ENCODE measurements around the gene EXOSC2.
A peak's percentile ranks its signal among the peaks of the same experiment; 100 is the strongest.

Gene EXOSC2

DNA sequence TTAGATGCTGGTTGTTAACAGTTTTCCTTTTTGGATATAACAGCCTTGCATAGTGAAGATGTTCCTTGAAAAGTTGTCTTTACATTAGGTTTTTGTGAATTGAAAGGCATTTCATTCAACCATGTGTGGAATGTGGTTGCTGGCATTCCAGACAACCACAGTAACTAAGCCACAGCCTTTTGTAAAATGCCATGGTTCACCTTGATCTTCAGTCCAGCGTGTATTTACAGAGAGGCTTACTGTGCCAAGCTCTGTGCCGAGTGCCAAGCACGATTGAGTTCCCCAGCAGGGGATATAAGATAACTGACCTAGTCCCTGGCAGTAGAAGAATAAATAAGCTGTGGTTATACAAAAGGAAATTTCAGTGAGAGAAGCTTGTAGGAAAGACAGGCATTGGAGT lies 4.9 kb downstream of the EXOSC2 start:
- DNase-seq, result peak; percentile 67

DNA sequence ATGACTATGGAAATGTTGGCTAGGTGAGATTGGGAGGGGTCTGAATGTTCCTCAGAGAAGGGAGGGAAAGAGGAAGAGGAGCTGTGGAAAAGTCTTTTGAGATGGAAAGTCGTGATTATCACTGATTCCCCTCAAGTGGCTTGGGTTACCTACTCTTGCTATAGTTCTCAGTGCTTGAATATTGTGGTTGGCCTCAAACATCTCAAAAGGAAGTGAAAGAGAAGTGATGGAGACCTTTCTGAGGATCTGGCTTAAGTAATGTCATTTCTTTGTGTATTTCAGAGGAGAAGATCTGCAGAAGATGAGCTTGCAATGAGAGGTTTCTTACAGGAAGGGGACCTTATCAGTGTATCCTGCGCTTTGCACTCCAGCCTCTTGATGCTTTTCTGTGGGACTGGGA lies 5.5 kb downstream of the EXOSC2 start:
- no peak for DNase-seq

DNA sequence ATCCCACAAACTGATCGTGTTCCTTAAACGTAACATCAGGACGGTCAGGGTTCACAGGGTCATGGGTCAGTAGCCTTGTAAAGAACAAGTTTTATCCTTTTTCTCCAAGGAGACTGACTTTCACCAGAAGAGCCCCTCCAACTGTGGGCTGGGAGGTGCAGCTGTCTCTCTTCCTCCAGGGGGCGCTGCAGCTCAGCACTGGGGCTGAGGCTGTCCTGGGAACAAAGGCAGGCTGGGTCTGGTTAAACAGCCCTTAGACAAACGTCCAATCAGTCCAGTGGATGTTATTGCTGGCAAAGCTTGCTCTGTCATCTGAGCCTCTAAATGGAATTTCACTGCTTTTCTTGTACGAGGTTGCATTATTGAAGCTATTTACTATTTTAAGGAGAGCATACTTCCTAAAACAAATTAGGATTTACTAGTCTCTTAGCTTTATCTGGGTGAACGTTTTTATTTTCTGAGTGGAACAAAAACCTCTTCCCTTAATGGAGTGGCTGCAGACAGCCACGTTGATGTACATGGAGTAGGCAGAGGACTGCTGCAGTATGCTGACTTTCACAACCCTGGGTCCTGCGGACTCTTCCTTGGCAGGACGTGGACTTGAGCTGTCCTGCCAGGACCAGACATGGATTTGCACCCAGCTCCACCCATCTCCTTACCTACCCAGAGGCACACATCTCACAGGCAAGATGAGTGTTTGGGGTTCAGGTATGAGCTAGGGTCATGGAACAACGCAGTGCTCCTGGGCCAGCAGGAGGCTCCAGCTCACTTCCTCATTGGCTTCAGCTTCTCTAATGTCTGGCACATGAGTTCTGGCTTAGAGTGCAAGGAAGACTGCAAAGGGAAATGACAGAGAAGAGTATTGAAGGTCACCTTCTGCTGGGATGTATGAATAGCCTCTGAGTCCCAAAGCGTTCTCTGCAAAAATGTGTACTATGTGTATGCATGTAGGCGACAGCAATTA lies 7.8 kb downstream of the EXOSC2 start:
- peak; percentile 76 for DNase-seq

DNA sequence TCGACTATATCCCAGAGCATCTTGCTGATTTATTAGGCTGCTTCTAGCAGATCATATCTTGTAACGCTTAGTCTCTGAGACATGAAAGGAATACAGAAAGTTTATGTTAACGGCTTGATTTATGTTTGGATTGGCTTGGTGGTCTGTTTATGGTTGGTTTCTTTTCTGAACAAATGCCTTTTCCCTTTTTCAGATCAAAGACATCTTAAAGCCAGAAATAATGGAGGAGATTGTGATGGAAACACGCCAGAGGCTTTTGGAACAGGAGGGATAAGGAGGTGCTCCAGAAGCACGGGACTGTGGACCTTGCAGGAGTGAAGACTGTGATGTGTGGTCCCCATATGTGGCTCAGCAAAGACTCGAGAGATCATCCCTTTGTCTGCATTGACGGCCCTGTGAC lies 9.9 kb downstream of the EXOSC2 start:
- DNase-seq, result no peak

DNA sequence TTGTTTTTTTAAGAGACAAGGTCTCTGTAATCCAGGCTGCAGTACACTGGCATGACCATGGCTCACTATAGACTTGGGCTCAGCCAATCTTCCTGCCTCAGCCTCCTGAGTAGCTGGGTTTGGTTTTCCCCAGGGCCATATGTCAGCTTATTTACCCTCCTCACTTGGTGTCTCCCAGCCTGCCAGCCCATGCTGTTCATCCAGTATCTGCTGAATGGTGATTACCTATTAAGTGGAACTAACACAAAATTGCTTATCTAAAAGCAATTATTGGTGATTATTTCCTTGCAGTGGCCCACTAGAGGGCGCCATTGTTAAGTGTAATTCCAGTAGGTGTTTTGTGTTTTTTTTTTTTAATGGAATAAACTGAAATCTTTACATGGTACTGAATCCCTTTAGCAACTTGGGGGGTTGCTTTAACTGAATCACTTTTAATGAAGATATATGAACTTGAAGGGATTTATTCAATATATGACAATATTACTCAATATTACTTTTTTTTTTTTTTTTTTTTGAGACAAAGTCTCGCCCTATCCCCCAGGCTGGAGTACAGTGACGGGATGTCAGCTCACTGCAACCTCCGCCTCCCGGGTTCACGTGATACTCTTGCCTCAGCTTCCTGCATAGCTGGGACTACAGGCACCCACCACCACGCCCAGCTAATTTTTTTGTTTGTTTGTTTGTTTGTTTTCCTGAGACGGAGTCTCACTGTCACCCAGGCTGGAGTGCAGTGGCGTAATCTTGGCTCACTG lies 13.8 kb downstream of the EXOSC2 start:
- peak; percentile 68 for DNase-seq

DNA sequence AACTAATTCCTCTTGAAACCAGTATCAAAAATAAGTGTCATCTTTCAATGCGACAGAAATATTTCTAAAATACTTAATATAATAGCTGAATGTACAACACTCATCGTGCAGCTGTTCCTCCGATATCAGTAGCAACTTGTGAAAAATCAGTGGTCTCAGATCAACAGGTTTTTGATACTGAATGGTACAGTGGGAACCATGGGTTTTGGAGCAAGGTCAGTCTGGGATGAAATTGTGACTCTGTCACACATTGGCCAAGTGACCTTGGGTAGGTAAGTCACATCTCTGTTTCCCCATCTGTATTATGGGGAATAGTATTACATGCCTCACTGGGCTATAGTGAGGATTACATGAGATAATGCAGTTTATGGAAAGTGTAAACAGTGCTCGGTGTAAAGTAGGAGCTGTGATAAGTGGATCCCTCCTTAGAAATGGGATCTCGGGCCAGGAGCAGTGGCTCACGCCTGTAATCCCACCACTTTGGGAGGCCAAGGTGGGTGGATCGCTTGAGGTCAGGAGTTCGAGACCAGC lies 17.3 kb downstream of the EXOSC2 start:
- no peak for DNase-seq

DNA sequence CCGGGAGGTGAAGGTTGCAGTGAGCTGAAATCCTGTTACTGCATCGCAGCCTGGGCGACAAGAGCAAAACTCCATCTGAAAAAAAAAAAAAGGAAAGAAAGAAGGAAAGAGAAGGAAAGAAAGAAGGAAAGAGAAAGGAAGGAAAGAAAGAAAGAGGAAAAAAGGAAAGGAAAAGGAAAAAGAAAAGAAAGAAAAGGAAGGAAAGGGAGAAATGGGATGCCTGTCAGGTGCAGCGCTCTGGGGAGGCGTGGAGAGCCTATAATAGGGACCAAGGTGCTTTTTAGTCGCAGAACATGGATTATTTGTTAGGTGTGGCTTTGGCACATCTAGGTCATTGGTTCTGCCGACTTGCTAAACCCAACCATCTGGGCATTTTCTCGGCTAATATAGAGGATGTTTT lies 17.9 kb downstream of the EXOSC2 start:
- no peak for DNase-seq

DNA sequence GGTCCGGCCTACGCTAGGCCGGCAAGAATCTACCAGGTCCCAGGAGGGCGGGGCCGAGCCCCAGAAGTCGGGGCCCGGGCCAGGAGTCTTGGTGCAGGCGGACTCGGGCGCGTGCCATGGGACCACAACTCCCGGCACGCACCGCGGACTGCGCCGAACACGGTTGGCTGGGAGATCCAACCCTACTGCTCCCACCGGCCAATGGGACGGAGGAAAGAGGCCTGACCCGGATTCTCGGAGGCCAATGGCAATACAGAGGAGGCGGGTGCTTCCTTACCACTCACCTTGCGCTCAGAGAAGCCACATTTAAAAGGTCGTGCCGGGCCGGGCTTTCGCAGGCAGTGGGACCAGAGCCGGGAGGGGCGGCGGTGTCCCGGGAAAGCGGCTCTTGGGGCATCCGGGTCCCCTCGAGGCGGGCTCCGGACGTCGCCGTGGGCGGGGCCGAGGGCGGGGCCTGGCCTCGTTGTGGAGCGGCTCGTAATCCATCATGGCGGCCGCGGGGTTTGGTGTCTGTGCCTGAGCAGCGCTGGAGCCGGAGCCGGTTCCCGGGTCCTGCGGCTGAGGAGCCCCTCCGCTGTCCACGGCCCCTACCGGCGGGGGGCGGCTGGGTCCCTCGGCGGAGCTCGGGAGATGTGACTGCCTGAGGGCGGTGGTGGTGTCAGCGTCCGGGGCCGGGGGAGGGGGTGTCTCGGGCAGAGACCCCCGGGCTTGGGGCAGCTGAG lies 19.1 kb downstream of the EXOSC2 start:
- DNase-seq, result peak; percentile 99

DNA sequence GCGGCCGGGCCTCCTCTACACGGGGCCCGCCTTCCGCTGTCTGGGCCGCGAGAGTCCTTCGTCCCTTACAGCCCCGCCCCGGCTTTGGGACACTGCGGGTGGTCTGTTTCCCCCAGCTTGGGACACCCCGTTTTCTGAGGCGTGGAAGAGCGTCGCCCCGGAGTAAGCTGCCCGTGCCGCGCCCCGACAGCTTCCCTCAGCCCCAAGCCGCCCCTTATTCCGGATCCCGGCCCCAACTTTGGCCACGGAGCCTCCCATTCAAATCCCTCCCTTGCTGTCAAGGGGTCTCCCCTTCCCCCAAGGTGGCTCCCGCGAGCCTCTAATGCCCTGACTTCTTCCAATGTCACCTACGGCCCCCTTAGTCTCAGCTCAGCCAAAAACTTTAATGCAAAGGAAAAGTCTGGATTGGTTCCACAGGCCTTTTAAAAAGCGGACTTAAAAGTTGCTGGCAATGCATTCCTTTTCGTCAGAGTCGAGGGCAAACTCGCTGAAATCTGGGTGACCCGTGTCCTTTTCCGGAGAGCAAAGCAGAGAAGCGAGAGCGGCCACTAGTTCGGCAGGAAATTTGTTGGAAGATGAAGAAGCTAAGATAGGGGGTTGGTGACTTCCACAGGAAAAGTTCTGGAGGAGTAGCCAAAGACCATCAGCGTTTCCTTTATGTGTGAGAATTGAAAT lies 19.8 kb downstream of the EXOSC2 start:
- no peak for DNase-seq

DNA sequence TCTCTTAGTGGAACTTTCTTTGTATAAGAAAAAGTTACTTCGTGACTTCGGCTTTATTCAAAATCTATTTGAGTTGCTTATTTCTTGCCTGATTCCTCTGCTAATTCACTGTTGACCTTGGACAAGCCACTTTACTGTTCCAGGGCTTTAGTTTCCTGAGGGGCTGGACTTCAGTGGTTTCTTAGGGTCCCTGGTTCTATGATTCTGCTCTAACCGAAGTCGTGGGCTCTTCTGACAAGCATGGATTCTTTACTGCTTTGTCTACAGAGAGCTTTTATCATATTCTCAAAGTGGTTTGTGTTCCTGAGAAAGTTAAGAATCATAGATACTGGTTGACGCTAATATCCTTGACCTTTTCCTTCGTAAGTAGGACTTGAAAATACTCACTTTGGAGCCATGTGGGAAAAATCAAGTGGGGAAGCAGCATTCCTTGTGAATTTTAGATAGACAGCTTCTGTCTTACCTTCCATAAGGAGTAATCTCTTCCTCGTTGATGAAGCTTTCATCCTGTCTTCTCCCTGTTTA lies 21.1 kb downstream of the EXOSC2 start:
- DNase-seq, result no peak

DNA sequence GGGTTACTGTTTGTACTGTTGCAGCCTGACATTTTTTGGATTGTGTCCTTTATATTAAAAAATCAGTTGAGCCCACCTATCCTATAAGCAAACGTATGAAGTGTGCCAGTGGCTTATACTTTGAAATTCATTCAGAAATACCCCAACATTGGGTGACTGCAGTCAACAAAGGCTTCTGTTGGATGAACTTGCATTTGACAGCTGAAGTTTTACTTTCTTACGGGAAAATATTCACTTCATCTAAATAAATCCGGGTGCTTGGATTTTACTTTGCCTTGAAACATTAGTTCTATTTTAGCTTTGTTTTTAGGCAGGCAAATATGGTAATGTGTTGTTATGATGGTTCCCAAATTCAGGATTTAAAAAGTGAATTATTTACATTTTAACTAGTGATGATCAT lies 21.7 kb downstream of the EXOSC2 start:
- no peak for DNase-seq

DNA sequence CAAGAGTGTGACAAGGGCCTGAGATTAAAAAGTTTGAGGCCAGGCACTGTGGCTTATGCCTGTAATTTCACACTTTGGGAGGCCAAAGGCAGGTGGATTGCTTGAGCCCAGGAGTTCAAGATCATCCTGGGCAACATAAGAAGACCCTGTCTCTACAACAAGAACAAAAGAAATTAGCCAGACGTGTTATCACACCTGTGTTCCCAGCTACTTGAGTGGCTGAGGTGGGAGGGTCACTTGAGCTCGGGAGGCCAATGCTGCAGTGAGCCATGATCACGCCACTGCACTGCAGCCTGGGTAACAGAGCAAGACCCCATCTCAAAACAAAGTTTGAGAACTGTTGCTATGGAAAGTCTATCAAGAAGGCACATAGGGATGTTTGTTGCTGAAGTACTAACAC lies 25.0 kb downstream of the EXOSC2 start:
- DNase-seq, result no peak

DNA sequence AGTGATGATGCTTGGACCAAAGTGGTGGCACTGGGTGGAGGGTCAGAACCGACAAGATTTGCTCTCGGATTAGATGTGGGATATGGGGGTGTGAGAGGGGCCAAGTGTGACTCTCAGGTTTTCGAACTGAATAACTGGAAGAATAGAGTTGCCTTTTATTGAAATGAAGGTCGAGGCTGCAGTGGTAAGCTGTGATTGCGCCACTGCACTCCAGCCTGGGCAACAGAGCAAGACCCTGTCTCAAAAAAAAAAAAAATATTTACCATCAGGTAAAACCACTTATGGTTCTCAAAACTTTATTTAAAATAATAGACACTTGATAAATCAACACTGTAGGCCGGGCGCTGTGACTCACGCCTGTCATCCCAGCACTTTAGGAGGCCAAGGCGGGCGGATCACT lies 27.2 kb downstream of the EXOSC2 start:
- DNase-seq, result no peak

DNA sequence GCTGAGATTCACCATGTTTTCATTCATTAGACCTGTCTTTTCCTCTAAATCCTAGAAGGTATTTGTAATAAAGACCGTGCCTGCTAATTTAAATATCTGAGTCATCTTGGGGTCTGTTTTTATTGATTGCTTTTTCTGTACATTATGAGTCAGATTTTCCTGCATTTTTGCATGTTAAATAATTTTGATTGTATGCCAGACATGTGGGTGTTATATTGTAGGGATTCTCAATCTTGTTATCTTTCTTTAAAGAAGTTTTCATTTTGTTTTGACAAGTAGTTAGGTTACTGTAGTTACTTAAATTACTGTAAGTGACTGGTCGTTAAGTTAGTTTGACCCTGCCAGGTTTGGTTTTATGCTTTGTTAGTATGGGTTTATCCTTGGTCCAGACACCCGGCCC lies 35.1 kb downstream of the EXOSC2 start:
- peak; percentile 51 for DNase-seq

DNA sequence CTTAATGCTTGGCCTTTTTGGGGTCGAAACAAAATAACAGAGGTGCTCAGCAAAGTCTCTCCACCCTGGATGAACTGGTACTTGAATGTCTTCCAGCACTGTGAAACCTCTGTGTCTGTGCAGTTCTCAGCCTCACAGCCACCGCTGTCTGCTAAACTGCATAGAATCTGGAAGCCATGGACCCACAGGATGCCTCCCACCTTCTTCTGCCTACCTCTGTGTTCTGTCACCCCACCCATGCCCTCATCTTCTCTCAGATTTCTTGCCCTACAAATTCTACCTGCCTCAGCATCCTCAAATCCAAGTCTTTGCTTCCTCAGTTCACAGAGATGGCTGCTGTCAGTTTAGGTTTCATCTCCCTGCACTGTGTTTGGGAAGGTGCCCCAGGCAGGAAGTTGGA lies 35.6 kb downstream of the EXOSC2 start:
- DNase-seq, result no peak

DNA sequence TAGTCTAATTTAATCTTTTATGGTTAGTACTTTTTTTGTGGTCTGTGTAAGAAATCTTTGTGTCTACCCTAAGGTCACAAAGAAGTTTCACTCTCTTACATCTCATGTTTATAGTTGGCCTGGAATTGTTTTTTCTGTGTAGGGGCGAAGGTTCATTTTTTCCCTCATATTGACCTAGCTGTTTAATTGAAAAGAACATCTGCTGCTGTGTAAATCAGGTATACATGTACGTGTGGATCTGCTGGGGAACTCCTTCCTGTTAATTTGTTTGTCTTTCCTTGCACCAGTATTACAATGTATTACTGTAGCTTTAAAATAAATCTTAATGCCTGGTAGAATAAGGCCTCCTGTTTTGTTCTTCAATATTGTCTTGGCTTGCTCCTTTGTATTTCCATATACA lies 37.8 kb downstream of the EXOSC2 start:
- DNase-seq, result no peak

DNA sequence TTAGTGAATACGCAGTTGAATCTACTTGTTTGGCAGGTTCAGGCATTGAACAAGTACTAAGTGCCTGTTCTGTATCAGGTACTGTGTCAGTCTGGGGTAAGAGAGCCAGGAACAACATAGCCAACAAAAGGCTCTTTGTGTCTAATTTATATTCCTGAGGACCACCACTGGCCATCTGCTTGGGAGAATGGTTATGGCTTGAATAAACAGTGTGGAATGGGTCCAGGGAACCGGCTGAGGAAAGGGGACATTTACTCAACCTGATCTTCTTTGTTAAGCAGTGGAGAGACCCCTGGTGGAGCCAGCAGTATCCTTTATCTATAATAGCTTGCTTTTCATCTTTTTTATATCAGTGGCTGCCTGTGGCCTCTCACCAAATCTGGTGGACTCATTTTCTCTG lies 38.6 kb downstream of the EXOSC2 start:
- DNase-seq, result no peak

DNA sequence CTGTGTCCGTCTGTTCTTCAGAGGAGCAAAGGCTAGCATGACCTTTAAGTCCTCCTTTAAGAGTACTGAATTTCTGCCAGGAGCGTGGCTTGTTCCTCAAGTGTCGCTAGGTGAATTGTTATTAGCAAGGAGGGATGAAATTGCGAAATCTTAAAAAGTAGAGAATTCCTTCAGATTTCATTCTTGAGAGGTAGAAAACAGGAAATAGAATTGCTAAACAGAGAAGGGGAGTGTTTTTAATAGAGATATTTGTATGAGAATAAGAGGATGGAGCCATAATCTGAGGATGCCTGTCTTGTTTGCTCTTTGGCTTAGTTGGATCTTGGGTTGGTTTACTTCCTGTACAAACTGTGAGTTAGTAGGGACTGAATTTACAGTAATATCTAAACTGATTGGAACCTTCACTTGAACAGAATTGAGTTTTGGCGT lies 39.2 kb downstream of the EXOSC2 start:
- DNase-seq, result no peak

DNA sequence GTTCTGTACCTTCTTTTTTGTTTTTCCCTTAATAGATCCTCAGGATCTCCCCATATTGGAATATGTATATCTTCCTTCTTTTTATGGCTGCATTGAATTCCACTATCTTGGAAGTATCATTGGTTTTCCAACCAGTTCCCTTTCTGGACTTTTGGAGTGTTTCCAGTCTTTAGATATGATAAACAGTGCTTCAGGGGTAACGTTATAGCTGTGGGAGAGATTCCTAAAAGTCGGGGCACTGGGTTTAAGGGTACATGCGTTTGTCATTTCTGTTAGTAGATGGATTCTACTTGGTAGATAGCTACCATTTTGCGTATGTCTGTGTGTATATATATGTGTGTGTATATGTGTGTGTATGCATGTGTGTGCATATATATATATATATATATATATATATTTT lies 42.0 kb downstream of the EXOSC2 start:
- no peak for DNase-seq

DNA sequence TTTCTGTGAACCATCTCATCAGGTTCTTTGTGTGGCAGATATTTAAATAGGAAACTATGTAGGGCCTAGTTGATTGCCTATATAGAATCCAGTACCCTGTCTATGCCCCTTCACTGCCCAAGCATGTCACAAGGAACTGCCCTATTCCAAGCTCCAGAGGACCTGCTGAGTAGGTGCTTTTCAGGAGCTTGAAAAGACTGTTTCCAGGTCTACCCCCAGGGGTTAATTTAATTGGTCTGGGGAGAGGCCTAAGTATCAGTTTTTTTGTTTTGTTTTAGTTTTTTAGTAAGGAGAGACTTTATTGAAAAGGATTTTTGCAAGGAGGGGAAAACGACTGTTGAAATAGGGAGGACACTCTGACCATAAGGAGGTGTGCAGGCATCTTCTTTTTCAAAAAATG lies 43.3 kb downstream of the EXOSC2 start:
- DNase-seq, result no peak

DNA sequence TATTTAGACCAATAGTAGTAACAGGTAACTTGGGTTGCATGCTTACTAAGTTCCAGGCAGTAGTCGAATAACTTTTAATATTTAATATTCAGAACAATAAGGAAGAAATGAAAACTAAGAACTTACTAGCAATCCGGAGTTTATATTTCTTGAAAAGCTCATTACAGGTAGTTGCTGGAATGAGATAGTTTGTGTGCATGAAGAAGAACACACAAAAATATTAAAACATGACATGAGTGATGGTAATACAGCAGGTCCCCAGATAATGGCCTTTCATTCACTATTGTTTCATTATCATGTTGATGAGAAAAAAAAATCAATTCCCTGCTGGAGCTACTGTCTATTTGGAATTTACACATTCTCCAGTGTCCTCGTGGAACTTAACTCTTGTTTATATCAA lies 44.7 kb downstream of the EXOSC2 start:
- DNase-seq, result no peak

DNA sequence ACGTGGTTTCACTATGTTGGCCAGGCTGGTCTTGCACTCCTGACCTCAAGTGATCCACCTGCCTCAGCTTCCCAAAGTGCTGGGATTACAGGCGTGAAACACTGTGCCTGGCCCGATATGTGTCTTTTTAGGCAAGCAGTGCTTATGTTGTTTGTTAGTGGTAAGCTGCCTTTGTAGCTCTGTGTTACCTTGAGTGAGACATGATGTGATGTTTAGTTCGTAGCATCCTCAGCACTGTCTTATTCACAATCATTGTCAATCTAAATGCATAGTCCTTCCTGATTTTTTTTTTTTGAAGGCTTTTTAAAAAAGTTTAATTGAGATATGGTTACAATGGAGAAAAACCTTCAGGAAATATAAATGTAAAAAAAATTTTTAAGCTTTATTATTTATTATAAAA lies 45.5 kb downstream of the EXOSC2 start:
- DNase-seq, result no peak
